ENCODE results near the gene GRIK4. TPM values are rescaled to one million over a fixed set of nuclear protein-coding genes. Genes with fewer than 3 reads are reported as not detected.

GRIK4 gene
- total RNA-seq, 4 donors from 2014 or later, result 0.09 TPM; not detected in 3

GRCh38 chr11:120675171-120675570 lies 163.6 kb downstream of the GRIK4 start:
- ATAC-seq (ENCODE audit: low FRiP score), result no peak

DNA sequence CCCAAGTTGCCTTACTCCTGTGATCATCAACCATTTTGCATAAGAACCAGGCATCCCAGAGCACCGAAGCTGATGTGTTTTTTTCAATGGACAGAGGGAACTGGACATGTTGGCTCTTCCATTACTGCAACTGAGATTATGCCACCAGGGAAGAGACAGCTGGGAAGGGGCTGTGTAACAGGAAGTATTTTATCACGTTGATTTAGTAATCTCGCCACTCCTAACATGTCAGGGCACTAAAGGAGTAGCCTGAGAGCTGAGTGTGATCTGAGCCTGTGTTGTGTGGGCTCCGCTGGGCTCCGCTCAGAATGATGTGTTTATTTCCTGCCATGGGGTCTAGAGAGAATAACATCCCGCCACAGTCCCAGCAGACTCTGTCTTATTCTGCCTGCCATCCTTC lies 165.4 kb downstream of the GRIK4 start:
- DNase-seq (ENCODE audit: low spot score) (no peak), ATAC-seq (ENCODE audit: low FRiP score) (no peak)
- TF ChIP-seq, protein P1, sequence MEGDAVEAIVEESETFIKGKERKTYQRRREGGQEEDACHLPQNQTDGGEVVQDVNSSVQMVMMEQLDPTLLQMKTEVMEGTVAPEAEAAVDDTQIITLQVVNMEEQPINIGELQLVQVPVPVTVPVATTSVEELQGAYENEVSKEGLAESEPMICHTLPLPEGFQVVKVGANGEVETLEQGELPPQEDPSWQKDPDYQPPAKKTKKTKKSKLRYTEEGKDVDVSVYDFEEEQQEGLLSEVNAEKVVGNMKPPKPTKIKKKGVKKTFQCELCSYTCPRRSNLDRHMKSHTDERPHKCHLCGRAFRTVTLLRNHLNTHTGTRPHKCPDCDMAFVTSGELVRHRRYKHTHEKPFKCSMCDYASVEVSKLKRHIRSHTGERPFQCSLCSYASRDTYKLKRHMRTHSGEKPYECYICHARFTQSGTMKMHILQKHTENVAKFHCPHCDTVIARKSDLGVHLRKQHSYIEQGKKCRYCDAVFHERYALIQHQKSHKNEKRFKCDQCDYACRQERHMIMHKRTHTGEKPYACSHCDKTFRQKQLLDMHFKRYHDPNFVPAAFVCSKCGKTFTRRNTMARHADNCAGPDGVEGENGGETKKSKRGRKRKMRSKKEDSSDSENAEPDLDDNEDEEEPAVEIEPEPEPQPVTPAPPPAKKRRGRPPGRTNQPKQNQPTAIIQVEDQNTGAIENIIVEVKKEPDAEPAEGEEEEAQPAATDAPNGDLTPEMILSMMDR (IDR thresholded peaks at IDR 0.05), result no peak

More at GRCh38 chr11:120675171-120675570, 163.6 kb downstream of the GRIK4 start:
- TF ChIP-seq, protein P1 (IDR thresholded peaks at IDR 0.05), result no peak
- DNase-seq (ENCODE audit: low spot score), result no peak

DNA sequence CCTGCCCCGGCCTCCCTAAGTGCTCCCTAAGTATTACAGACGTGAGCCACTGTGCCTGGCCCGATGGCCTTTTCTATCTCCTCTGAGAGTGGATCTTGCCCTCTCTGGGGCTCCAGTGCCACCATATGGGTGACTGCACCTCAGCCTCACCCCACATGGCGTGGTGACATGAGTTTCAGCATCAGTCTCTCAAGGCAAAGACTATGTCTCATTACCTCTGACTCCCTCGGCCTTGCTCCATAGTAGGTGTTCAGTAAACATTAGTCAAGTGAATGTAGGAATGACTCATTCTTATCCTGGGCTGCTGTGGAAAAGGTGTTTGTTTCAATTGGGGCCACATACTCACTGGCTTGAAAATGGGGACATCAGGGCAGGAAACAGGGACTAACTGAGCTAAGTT lies 168.8 kb downstream of the GRIK4 start:
- DNase-seq (ENCODE audit: low spot score) (no peak), ATAC-seq (ENCODE audit: low FRiP score) (no peak)
- TF ChIP-seq, protein P1 (IDR thresholded peaks at IDR 0.05), result no peak

DNA sequence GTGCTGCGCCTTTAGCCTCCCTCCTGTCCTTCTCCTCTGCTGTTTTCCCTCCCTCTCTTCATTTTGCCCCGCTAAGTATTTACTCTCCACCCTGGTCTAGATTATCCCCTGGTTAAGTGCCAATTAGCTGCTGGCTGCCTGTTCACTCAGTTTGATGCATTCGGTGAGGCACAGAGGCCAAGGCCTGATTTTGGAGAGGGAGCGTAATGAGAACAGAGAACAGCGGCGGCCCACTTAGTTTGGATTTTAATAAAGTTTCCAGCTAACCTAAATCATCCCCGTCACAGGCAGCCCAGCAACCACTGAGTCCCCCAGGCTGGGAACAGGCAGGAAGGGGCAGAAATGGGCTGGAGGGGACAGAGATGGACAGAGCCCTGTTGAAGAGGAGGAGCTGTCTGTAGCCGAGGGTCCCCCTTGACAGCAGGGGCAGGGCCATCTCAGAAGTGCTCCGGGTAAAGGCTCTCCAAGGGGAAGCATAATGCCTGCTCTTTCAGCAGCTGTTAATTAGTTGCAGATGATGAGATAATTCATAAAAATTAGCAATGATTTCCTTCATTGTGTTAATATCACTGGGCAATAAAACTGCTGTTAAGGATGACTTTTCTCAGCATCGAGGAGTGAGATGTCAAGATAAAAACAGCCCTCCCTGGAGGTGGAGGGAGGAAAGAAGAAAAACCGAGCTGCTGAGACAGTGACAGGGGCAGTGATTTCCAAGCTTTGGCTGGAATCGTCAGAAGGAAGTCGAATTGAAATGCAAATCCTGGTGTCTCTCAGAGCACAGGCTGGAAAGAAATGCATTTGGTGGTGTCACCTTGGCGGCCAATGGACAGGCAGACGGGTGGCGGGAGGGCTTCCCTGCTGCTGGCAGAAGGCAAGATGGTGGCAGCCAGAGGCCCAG lies 170.1 kb downstream of the GRIK4 start:
- no peak for ATAC-seq (ENCODE audit: low FRiP score)
- DNase-seq (ENCODE audit: low spot score), result no peak
- TF ChIP-seq, protein P1 (IDR thresholded peaks at IDR 0.05), result no peak

DNA sequence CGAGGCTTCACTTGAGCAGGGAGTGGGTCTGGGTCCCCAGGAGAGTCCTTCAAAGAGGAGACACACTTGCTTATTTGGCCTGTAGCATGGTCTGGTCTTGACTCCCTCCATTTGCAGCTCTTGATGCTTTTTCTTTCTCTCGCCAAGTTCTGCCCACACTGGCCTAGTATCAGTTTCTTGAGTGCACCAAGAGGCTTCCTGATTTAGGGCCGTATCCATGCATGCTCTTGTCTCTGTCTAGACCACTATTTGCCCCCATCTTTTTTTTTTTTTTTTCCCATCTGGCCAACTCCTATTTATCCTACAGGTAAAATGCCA lies 170.7 kb downstream of the GRIK4 start:
- no peak for DNase-seq (ENCODE audit: low spot score)
- TF ChIP-seq, protein P1 (IDR thresholded peaks at IDR 0.05), result no peak
- no peak for ATAC-seq (ENCODE audit: low FRiP score)

DNA sequence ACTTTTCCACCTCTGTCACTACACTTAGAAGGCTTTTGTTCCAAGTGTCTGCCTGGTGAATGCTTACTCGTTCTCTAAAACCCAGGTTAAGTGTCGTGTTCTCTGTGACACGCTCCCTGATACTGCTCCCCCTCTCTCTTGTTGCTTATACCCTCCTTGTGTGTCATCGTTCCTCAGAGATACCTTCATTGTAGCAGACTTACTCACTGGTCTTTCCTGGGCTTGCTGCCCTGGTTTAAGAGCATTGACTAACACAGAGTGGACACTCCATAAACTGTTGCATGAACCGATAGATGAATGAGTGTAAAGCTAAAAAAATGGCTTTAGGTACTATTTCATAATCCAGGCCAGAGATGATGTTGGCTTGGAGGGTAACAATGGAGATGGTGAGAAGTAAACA lies 171.3 kb downstream of the GRIK4 start:
- ATAC-seq (ENCODE audit: low FRiP score) (no peak), DNase-seq (ENCODE audit: low spot score) (no peak)
- TF ChIP-seq, protein P1 (IDR thresholded peaks at IDR 0.05), result no peak

GRCh38 chr11:120686516-120686915 lies 175.0 kb downstream of the GRIK4 start:
- TF ChIP-seq, protein P1 (IDR thresholded peaks at IDR 0.05), result no peak
- ATAC-seq (ENCODE audit: low FRiP score) (no peak), DNase-seq (ENCODE audit: low spot score) (no peak)

All from omental fat pad (tissue), 4 donors.